Vagina (tissue), 2 donors: ENCODE measurements around the gene IFI27. TPM values are rescaled to one million over a fixed set of nuclear protein-coding genes. Genes with fewer than 3 reads are reported as not detected.
"Not testable (repeated sequence)": the region's sequence is repeated elsewhere in the genome, so short reads cannot be mapped to it uniquely, and the experiment has no call there.

Source experiments
- DNase-seq, 2 donors: peaks; one replicate each; pipeline ENCODE4 v3.0.0-alpha.2; 2017; ENCODE audit errors: extremely low spot score in 2 of 2
- H3K27ac ChIP-seq: fragments of 200-600 bp; sonication (generic); one replicate; pipeline ENCODE4 v1.5.1; 2019
- H3K27me3 ChIP-seq: fragments of 200-600 bp; sonication (generic); one replicate; pipeline ENCODE4 v1.5.1; 2019
- H3K36me3 ChIP-seq, 2 donors: fragments of 200-600 bp; sonication (generic); one replicate each; pipeline ENCODE4 v1.5.1; 2017 to 2019
- H3K4me1 ChIP-seq: fragments of 200-600 bp; sonication (generic); one replicate; pipeline ENCODE4 v1.5.1; 2019
- H3K4me3 ChIP-seq, 2 donors: fragments of 200-600 bp; sonication (generic); 1 replicate in 1 of 2; 2 replicates in 1 of 2; pipeline ENCODE4 v1.5.1; 2016 to 2019
- H3K9me3 ChIP-seq: fragments of 200-600 bp; sonication (generic); one replicate; pipeline ENCODE4 v1.5.1; 2019
- POLR2A ChIP-seq, 2 donors: fragments of 450-650 bp; IDR thresholded peaks; one replicate each; pipeline ENCODE4 v1.6.1; 2017; ENCODE audit warnings: antibody characterized with exemption in 2 of 2, mild to moderate bottlenecking in 2 of 2, moderate library complexity in 2 of 2
- POLR2AphosphoS5 ChIP-seq, 2 donors: sonication (generic); formaldehyde crosslinking; IDR thresholded peaks; one replicate each; pipeline ENCODE4 v1.9.0; 2017; ENCODE audit warnings: antibody characterized with exemption in 2 of 2, mild to moderate bottlenecking in 2 of 2, low read depth in 1 of 2; ENCODE audit not compliant: insufficient read depth in 1 of 2
- intact Hi-C: fragments of 100-400 bp; cut with DNase I; formaldehyde crosslinking; loops from one replicate; pipeline ENCODE4 v1.15.1; 2023
- total RNA-seq: library from RNA; depleted of rRNA; stranded (reverse); fragments of >200 nt; gene quantifications from one replicate; pipeline ENCODE4 v1.2.3, GENCODE V29; 2016
- TF ChIP-seq, protein P1 (sequence below), 3 experiments: fragments of 450-650 bp in 2 of 3; fragments of 200-600 bp in 1 of 3; sonication (generic) in 1 of 3; IDR thresholded peaks; one replicate each; pipeline ENCODE4 v1.5.1; 2017 to 2019; ENCODE audit warnings: antibody characterized with exemption in 3 of 3, mild to moderate bottlenecking in 2 of 3, moderate library complexity in 2 of 3

The IFI27 gene
- total RNA-seq, result 209 TPM

DNA sequence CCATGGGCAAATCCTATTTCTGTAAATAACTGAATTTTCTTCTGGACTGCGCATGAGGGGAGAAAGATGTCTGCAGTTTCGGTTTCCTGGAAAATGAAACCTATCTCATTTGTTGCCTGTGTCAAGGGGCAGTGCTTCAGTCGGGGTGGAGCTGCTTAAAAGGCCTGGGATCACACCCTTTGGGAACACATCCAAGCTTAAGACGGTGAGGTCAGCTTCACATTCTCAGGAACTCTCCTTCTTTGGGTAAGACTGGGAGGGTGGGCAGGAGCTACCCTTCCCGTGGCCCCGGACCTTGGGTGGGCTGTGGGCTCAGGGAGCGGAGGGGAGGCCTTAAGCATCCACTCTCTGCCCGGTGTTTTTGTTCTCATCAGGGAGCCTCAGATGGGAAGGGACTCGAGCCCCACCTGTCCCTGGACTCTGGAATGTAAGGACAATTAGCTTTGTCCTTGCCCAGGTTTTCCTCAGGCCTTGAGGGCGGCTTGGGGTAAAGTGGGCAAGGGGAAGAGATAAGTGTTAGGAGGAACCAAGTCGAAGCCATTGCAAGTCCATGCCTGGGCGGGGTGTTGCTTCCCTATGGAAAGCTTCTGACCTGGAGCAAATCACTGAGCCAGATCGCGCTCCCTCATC, at the start of gene IFI27:
IFI27 (plus strand) TSS at position 185 of the 630 bp plus-strand sequence.
- Histone ChIP-seq H3K27ac (peak within 1 kb of the TSS; percentile 85), H3K4me3 (peak within 1 kb of the TSS; percentile 38 to 46), H3K27me3 (no peaks in the 10 kb centered on the region), H3K9me3 (no peaks in the 10 kb centered on the region), H3K4me1 (peaks cover 59% of the 10 kb centered on the region), H3K36me3 (no peaks in the 10 kb centered on the region)
- intact Hi-C loops, result no loop called here
- TF ChIP-seq POLR2A (IDR thresholded peaks at IDR 0.05) (peak in 1 of 2 donors; percentile 35), POLR2AphosphoS5 (IDR thresholded peaks at IDR 0.05; ENCODE audit: insufficient read depth in 1 of 2, low read depth in 1 of 2) (peak; percentile 70 to 83)
- TF ChIP-seq, protein P1, sequence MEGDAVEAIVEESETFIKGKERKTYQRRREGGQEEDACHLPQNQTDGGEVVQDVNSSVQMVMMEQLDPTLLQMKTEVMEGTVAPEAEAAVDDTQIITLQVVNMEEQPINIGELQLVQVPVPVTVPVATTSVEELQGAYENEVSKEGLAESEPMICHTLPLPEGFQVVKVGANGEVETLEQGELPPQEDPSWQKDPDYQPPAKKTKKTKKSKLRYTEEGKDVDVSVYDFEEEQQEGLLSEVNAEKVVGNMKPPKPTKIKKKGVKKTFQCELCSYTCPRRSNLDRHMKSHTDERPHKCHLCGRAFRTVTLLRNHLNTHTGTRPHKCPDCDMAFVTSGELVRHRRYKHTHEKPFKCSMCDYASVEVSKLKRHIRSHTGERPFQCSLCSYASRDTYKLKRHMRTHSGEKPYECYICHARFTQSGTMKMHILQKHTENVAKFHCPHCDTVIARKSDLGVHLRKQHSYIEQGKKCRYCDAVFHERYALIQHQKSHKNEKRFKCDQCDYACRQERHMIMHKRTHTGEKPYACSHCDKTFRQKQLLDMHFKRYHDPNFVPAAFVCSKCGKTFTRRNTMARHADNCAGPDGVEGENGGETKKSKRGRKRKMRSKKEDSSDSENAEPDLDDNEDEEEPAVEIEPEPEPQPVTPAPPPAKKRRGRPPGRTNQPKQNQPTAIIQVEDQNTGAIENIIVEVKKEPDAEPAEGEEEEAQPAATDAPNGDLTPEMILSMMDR (IDR thresholded peaks at IDR 0.05), result no peak
- peak; percentile 88 to 91 for DNase-seq

DNA sequence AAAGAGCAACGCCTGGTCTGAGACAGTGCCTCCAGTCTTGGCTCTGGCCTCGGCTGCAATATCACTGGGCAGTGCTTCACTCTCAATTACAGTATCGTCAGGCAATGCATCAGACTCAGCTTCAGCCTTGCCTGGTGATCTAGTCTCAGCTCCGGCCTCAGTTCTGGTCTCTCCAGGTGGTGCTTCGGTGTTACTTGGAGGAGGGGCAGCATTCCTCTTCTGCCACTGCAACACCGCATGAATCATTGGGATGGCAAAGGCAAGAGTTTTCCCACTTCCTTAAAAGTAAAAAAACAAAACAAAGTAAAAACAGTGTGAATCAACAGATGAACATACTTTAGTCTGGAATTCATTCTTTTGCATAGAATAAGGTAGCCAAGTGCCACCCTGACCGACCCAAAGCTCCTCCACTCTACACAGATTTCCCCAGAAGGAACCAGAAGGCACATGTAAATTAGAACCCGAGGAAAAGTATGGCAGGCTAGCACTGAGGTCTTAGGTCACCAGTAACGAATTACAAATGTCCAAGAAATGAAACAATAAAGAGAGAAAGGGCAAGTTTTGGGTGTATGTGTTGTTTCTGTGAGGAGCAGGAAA, 48.1 kb upstream of the IFI27 start:
- TF ChIP-seq POLR2A (IDR thresholded peaks at IDR 0.05), result no peak
- no peak for TF ChIP-seq POLR2AphosphoS5 (IDR thresholded peaks at IDR 0.05; ENCODE audit: insufficient read depth in 1 of 2, low read depth in 1 of 2)
- TF ChIP-seq, protein P1 (IDR thresholded peaks at IDR 0.05), result no peak
- no peaks in the 10 kb centered on the region for H3K27me3 ChIP-seq
- no peak overlapping the region for H3K4me3 ChIP-seq
- H3K9me3 ChIP-seq, result no peaks in the 10 kb centered on the region
- intact Hi-C loops, result no loop called here
- peaks cover 49% of the 10 kb centered on the region for H3K4me1 ChIP-seq
- DNase-seq, result no peak
- peaks cover 0 to 47% of the 10 kb centered on the region in 2 donors for H3K36me3 ChIP-seq
- no peak overlapping the region for H3K27ac ChIP-seq

DNA sequence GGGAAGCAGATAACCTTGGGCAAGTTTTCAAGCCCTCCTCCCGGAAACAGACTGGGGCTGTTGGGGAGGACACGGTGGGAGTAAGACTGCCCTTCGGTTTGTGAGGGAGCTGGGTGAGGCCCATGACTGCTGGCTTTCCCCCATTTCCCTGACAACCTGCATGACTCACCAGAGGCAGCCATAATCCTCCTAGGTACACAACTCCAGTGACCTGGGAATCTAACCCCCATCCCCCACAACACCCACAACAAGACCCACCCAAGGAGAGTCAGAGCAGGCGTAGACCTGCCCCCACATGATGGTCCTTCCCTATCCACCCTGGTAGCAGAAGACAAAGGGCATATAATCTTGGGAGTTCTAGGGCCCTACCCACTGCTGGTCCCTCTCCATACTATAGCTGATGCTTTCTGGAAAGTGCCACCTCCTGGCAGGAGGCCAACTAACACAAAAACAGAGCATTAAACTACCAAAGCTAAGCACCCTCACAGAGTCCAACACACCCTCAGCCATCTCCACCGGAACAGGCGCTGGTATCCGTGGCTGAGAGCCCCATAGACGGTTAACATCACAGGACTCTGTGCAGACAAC, 44.4 kb upstream of the IFI27 start:
- Histone ChIP-seq H3K27me3 (no peaks in the 10 kb centered on the region), H3K4me1 (peaks cover 53% of the 10 kb centered on the region), H3K4me3 (no peak overlapping the region), H3K27ac (peak overlapping the region; percentile 16), H3K9me3 (no peaks in the 10 kb centered on the region), H3K36me3 (peaks cover 0 to 13% of the 10 kb centered on the region in 2 donors)
- TF ChIP-seq, protein P1 (IDR thresholded peaks at IDR 0.05), result no peak
- no peak for TF ChIP-seq POLR2AphosphoS5 (IDR thresholded peaks at IDR 0.05; ENCODE audit: insufficient read depth in 1 of 2, low read depth in 1 of 2)
- no peak for TF ChIP-seq POLR2A (IDR thresholded peaks at IDR 0.05)
- DNase-seq, result no peak
- intact Hi-C loops, result no loop called here

DNA sequence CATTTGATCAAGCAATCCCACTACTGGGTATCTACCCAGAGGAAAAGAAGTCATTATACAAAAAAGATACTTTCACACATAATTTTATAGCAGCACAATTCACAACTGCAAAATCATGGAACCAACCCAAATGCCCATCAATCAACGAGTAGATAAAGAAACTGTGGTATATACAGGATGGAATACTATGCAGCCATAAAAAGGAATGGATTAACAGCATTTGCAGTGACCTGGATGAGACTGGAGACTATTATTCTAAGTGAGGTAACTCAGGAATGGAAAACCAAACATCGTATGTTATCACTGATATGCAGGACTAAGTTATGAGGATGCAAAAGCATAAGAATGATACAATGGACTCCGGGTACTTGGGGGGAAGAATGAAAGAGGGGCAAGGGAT, 38.5 kb upstream of the IFI27 start:
- intact Hi-C loops, DNase-seq: not testable (repeated sequence)

DNA sequence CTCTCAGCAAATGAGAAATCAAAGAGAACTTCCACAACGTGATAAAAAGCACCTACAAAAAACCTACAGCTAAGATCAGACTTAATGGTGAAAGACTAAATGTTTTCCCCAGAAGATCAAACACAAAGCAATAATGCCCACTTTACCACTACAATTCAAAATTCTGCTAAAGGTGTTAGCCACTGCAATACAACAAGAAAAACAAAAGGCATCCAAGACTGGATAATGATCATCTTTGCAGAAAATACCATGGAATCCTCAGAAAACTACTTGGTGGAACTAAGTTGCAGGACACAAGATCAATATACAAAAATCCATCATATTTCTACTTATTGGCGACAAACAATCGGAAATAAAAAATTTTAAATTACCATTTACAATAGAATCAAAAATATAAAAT, 36.0 kb upstream of the IFI27 start:
- no peak overlapping the region for H3K4me3 ChIP-seq
- H3K36me3 ChIP-seq, result peaks cover 5 to 19% of the 10 kb centered on the region in 2 donors
- no peak for DNase-seq
- H3K9me3 ChIP-seq, result no peaks in the 10 kb centered on the region
- TF ChIP-seq, protein P1 (IDR thresholded peaks at IDR 0.05), result no peak
- no peak for TF ChIP-seq POLR2A (IDR thresholded peaks at IDR 0.05)
- no peak for TF ChIP-seq POLR2AphosphoS5 (IDR thresholded peaks at IDR 0.05; ENCODE audit: insufficient read depth in 1 of 2, low read depth in 1 of 2)
- intact Hi-C loops, result no loop called here
- no peaks in the 10 kb centered on the region for H3K27me3 ChIP-seq
- peaks cover 43% of the 10 kb centered on the region for H3K4me1 ChIP-seq
- H3K27ac ChIP-seq, result no peak overlapping the region

More for the DNA sequence above, 38.5 kb upstream of the IFI27 start:
- H3K36me3 ChIP-seq, H3K9me3 ChIP-seq, H3K27ac ChIP-seq, H3K27me3 ChIP-seq, H3K4me3 ChIP-seq: not testable (repeated sequence)
- peaks cover 28% of the 10 kb centered on the region for H3K4me1 ChIP-seq
